Endodermal cell (in vitro differentiated cells): ENCODE results near the gene DENND1A. TPM values are rescaled to one million over a fixed set of nuclear protein-coding genes. Genes with fewer than 3 reads are reported as not detected.

Source experiments
- DNase-seq: peaks from one replicate; pipeline ENCODE4 v3.0.0-alpha.2; 2017
- H3K27ac ChIP-seq: 2 replicates; pipeline ENCODE4 v1.5.1; 2013; ENCODE audit warnings: mild to moderate bottlenecking, low read depth, low read length, moderate library complexity
- H3K27me3 ChIP-seq: 2 replicates; pipeline ENCODE4 v1.6.1; 2013; ENCODE audit warnings: mild to moderate bottlenecking, low read length, moderate library complexity; ENCODE audit not compliant: insufficient read depth, control insufficient read depth, poor library complexity, severe bottlenecking
- H3K36me3 ChIP-seq: 2 replicates; pipeline ENCODE4 v1.7.0; 2013; ENCODE audit warnings: mild to moderate bottlenecking, low read length, moderate library complexity; ENCODE audit not compliant: control insufficient read depth, insufficient read depth
- H3K4me1 ChIP-seq: one replicate; pipeline ENCODE4 v1.7.0; 2013; ENCODE audit warnings: low read length; ENCODE audit not compliant: control insufficient read depth, insufficient read depth
- H3K4me3 ChIP-seq: 2 replicates; pipeline ENCODE4 v1.5.1; 2013; ENCODE audit warnings: mild to moderate bottlenecking, low read length, moderate library complexity
- H3K9ac ChIP-seq: 2 replicates; pipeline ENCODE4 v1.6.1; 2013; ENCODE audit warnings: mild to moderate bottlenecking, low read length, moderate library complexity; ENCODE audit not compliant: poor library complexity, severe bottlenecking; ENCODE audit errors: extremely low read depth
- H3K9me3 ChIP-seq: 2 replicates; pipeline ENCODE4 v1.6.1; 2013; ENCODE audit warnings: mild to moderate bottlenecking, low read length, moderate library complexity; ENCODE audit not compliant: control insufficient read depth
- H3K27ac Mint-ChIP-seq: 2 replicates; pipeline ENCODE4 v1.8.0; 2020; ENCODE audit warnings: mixed read lengths
- H3K27me3 Mint-ChIP-seq: 2 replicates; pipeline ENCODE4 v1.8.0; 2021; ENCODE audit warnings: mild to moderate bottlenecking, mixed read lengths; ENCODE audit not compliant: insufficient read depth
- H3K36me3 Mint-ChIP-seq: 2 replicates; pipeline ENCODE4 v1.8.0; 2020; ENCODE audit warnings: low read depth, mixed read lengths
- H3K4me1 Mint-ChIP-seq: 2 replicates; pipeline ENCODE4 v1.8.0; 2020; ENCODE audit warnings: mixed read lengths
- H3K4me3 Mint-ChIP-seq: 2 replicates; pipeline ENCODE4 v1.8.0; 2020; ENCODE audit warnings: mild to moderate bottlenecking, moderate library complexity, mixed read lengths
- H3K9me3 Mint-ChIP-seq: 2 replicates; pipeline ENCODE4 v1.8.0; 2020; ENCODE audit warnings: mild to moderate bottlenecking, mixed read lengths
- CTCF ChIP-seq: fragments of 200-600 bp; sonication (generic); conservative IDR thresholded peaks from 2 replicates; pipeline ENCODE4 v1.5.0; 2021; ENCODE audit warnings: antibody characterized with exemption, mild to moderate bottlenecking
- WGBS, 2 experiments: methylation state at CpG; one replicate each; pipeline versions ENCODE4 v1.1.5 to v1.1.7; 2013; ENCODE audit warnings: missing lambda C conversion rate in 2 of 2, mixed read lengths in 1 of 2; ENCODE audit not compliant: insufficient coverage in 1 of 2, insufficient read length in 1 of 2; 5-methylcytosine and 5-hydroxymethylcytosine counted together
- total RNA-seq, 2 donors: library from RNA; stranded (reverse); fragmentation: NEBNext Ultra II Directional in 1 of 2; extraction: Animal tissue kit (Norgen Biotek cat#: 25700) in 1 of 2; gene quantifications; 2 replicates in 1 of 2; 3 replicates in 1 of 2; pipeline ENCODE4 v1.2.1, GENCODE V29; 2021

Gene DENND1A
- total RNA-seq, 2 donors from 2014 or later, result 29.5 to 38.4 TPM

DNA sequence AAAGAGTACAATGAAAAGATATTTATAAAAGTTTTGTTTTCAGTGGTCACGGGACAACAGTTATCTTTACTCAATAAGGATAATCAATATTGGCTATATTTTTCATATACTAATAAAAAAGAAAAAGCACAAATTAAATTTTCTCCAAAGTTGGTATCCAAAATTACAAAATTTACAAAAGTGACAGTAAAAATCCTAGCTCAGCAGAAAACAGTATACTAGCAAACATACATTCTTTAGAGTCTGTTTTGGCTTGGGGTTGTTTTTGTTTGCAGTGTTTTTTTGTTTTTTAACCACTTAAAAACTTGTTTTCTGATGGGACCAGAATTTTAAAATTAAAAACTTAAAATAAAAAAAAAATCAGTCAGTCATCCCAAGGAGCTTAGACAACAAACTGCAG is 183.2 kb downstream of the DENND1A start:
- Mint-ChIP-seq H3K4me1 (peaks cover 7% of the 10 kb centered on the region), H3K27me3 (no peaks in the 10 kb centered on the region), H3K36me3 (no peaks in the 10 kb centered on the region), H3K27ac (no peak overlapping the region), H3K4me3 (no peak overlapping the region), H3K9me3 (no peaks in the 10 kb centered on the region)
- Histone ChIP-seq H3K27ac (no peak overlapping the region), H3K4me3 (no peak overlapping the region), H3K9ac (no peak overlapping the region), H3K27me3 (no peaks in the 10 kb centered on the region), H3K4me1 (peaks cover 3% of the 10 kb centered on the region), H3K9me3 (no peaks in the 10 kb centered on the region), H3K36me3 (no peaks in the 10 kb centered on the region)
- TF ChIP-seq CTCF, result no peak
- no CpG with 5 or more reads among the region's 1 CpG for WGBS, 2 experiments
- no peak for DNase-seq

- no CpG with 5 or more reads among the region's 1 CpG for WGBS, 2 experiments
- H3K27me3 ChIP-seq, result no peaks in the 10 kb centered on the region
- Mint-ChIP-seq H3K27ac (no peak overlapping the region), H3K4me1 (peaks cover 7% of the 10 kb centered on the region), H3K36me3 (no peaks in the 10 kb centered on the region), H3K27me3 (no peaks in the 10 kb centered on the region), H3K9me3 (no peaks in the 10 kb centered on the region), H3K4me3 (no peak overlapping the region)
- H3K9me3 ChIP-seq, result no peaks in the 10 kb centered on the region
- H3K9ac ChIP-seq, result no peak overlapping the region
- H3K36me3 ChIP-seq, result no peaks in the 10 kb centered on the region
- TF ChIP-seq CTCF, result no peak
- H3K27ac ChIP-seq, result no peak overlapping the region
- peaks cover 3% of the 10 kb centered on the region for H3K4me1 ChIP-seq
- DNase-seq, result no peak
- no peak overlapping the region for H3K4me3 ChIP-seq
Observed at GRCh38 chr9:123745933-123746332, 184.0 kb downstream of the DENND1A start.

DNA sequence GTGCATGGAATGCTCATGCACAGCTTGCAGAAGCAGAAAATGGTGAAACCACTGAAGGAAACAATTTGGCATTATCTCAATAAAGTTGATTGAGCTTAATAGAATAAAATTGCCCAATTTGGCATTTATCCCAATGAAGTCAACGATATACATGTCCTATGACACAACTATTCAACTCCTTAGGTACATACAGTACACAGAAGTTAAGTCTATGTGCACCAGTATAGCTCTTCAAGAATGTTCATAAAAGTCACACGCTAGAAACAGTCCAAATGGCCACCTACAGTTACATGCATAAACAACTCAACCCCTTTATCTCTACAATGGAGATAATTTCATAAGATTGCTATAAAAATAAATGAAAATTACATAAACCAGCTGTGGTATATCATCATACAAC is 184.5 kb downstream of the DENND1A start:
- peaks cover 3% of the 10 kb centered on the region for H3K4me1 ChIP-seq
- Mint-ChIP-seq H3K27ac (no peak overlapping the region), H3K36me3 (no peaks in the 10 kb centered on the region), H3K4me3 (no peak overlapping the region), H3K9me3 (no peaks in the 10 kb centered on the region), H3K4me1 (peaks cover 7% of the 10 kb centered on the region), H3K27me3 (no peaks in the 10 kb centered on the region)
- 95 to 100% methylated on average over 1 to 2 of the region's 2 CpGs for WGBS, 2 experiments
- H3K4me3 ChIP-seq, result no peak overlapping the region
- H3K27ac ChIP-seq, result no peak overlapping the region
- no peaks in the 10 kb centered on the region for H3K36me3 ChIP-seq
- no peak overlapping the region for H3K9ac ChIP-seq
- DNase-seq, result no peak
- no peaks in the 10 kb centered on the region for H3K9me3 ChIP-seq
- no peaks in the 10 kb centered on the region for H3K27me3 ChIP-seq
- TF ChIP-seq CTCF, result no peak
